PC-3 (cell line): Measurements from ENCODE around the gene CYSLTR1. TPM values are rescaled to one million over a fixed set of nuclear protein-coding genes. Genes with fewer than 3 reads are reported as not detected.

Source experiments
- ATAC-seq: fragments of 200-7000 bp; cut with Tn5 transposase; 2 replicates; pipeline ENCODE4 v1.9.1; 2020; ENCODE audit warnings: mild to moderate bottlenecking, moderate library complexity
- BruUV-seq: library from RNA; stranded (reverse); fragments of 400-500 nt; replicated peaks from 2 replicates; lab custom pipeline; 2021; lab: Mats Ljungman, UMichigan
- CTCF ChIA-PET: fragments of 300-600 bp; sonication (Branson Sonifier 250); formaldehyde crosslinking; loops from one replicate; lab custom pipeline; 2022; ENCODE audit warnings: antibody characterized with exemption; lab: Charles Lee
- POLR2A ChIA-PET: fragments of 300-600 bp; sonication (Branson Sonifier 250); formaldehyde crosslinking; loops from one replicate; lab custom pipeline; 2022; ENCODE audit warnings: antibody characterized with exemption; ENCODE audit not compliant: unreplicated experiment; lab: Charles Lee
- DNase-seq: peaks from one replicate; pipeline ENCODE4 v3.0.0-alpha.2; 2015
- H2AFZ ChIP-seq: fragments of 300-600 bp; sonication (generic); 2 replicates; pipeline ENCODE4 v1.6.0; 2016; ENCODE audit warnings: antibody characterized with exemption, low read length
- H3F3A ChIP-seq: fragments of 300-600 bp; sonication (generic); one replicate; pipeline ENCODE4 v1.6.0; 2017; ENCODE audit warnings: antibody characterized with exemption, low read length, control low read depth, mild to moderate bottlenecking; ENCODE audit not compliant: unreplicated experiment
- H3K27ac ChIP-seq: fragments of 300-600 bp; sonication (generic); 2 replicates; pipeline ENCODE4 v1.5.1; 2016; ENCODE audit warnings: mild to moderate bottlenecking, low read length
- H3K27me3 ChIP-seq: fragments of 300-600 bp; sonication (generic); 2 replicates; pipeline ENCODE4 v1.6.1; 2016; ENCODE audit warnings: low read length, mixed read lengths
- H3K36me3 ChIP-seq: fragments of 300-600 bp; sonication (generic); 2 replicates; pipeline ENCODE4 v1.6.1; 2016; ENCODE audit warnings: low read depth, mixed run types, low read length, mixed read lengths
- H3K4me1 ChIP-seq: fragments of 300-600 bp; sonication (generic); 2 replicates; pipeline ENCODE4 v1.5.1; 2016; ENCODE audit warnings: low read length; ENCODE audit not compliant: insufficient read depth
- H3K4me2 ChIP-seq: fragments of 300-600 bp; sonication (generic); 2 replicates; pipeline ENCODE4 v1.6.0; 2016; ENCODE audit warnings: low read length
- H3K4me3 ChIP-seq: fragments of 300-600 bp; sonication (generic); 2 replicates; pipeline ENCODE4 v1.5.1; 2016; ENCODE audit warnings: mild to moderate bottlenecking, low read length, mixed read lengths
- H3K79me2 ChIP-seq: fragments of 300-600 bp; sonication (generic); 2 replicates; pipeline ENCODE4 v1.6.1; 2017; ENCODE audit warnings: low read length, mixed read lengths
- H3K9ac ChIP-seq: fragments of 300-600 bp; sonication (generic); 2 replicates; pipeline ENCODE4 v1.6.0; 2016; ENCODE audit warnings: mild to moderate bottlenecking, low read length
- H3K9me2 ChIP-seq: fragments of 300-600 bp; sonication (generic); replicated peaks from 2 replicates; pipeline ENCODE4 v1.6.1; 2016; ENCODE audit warnings: mixed run types, low read length, mixed read lengths
- H3K9me3 ChIP-seq: fragments of 300-600 bp; sonication (generic); 2 replicates; pipeline ENCODE4 v1.6.1; 2016; ENCODE audit warnings: low read length, mixed read lengths
- H4K20me1 ChIP-seq: fragments of 300-600 bp; sonication (generic); 2 replicates; pipeline ENCODE4 v1.6.1; 2016; ENCODE audit warnings: low read length, mixed read lengths
- EZH2 ChIP-seq: fragments of 300-600 bp; sonication (generic); IDR thresholded peaks from one replicate; pipeline ENCODE4 v1.6.1; 2017; ENCODE audit warnings: antibody characterized with exemption, mild to moderate bottlenecking, low read length; ENCODE audit not compliant: unreplicated experiment
- EZH2phosphoT487 ChIP-seq: fragments of 300-600 bp; sonication (generic); IDR thresholded peaks from 2 replicates; pipeline ENCODE4 v1.6.1; 2018; ENCODE audit warnings: mild to moderate bottlenecking, antibody characterized with exemption, low read length, borderline replicate concordance
- intact Hi-C: fragments of 100-400 bp; cut with micrococcal nuclease; formaldehyde crosslinking; loops from 2 replicates; pipeline ENCODE4 v1.9.0; 2023
- total RNA-seq: library from RNA; depleted of rRNA; stranded (reverse); fragments of >200 nt; gene quantifications from 2 replicates; pipeline ENCODE4 v1.2.3, GENCODE V29; 2014
- TF ChIP-seq, protein P1 (sequence below): fragments of 300-600 bp; sonication (generic); conservative IDR thresholded peaks from 2 replicates; pipeline ENCODE4 v1.5.1; 2017; ENCODE audit warnings: antibody characterized with exemption, low read depth, mild to moderate bottlenecking, low read length

CYSLTR1 gene
- total RNA-seq, 1 experiment from 2014 or later: not detected

DNA sequence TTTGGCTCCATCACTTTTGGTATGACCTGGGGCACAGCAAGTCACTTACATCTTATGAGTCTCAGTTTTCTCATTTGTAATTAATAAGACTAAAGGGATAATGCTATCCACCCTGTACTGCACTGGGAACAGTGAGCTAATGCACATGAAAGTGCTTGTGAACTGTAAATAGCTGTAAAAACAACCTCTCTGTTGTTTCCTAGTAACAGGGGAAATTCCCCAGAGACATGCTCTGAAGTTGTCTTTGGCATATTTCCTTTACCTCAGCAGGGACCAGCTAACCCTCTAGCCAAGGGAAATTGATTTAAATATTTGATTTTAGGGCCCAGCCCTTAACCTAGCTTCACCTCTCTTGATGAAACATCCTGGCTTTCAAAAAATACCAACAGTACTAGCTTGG, 6.1 kb upstream of the CYSLTR1 start:
- Histone ChIP-seq H3K79me2 (no peaks in the 10 kb centered on the region), H4K20me1 (no peaks in the 10 kb centered on the region), H3K4me2 (no peak overlapping the region), H3K27me3 (no peaks in the 10 kb centered on the region), H3K36me3 (no peaks in the 10 kb centered on the region), H2AFZ (no peak overlapping the region), H3K9me3 (no peaks in the 10 kb centered on the region), H3K4me3 (no peak overlapping the region), H3F3A (no peaks in the 10 kb centered on the region), H3K9ac (no peak overlapping the region), H3K9me2 (no peaks in the 10 kb centered on the region), H3K27ac (no peak overlapping the region), H3K4me1 (no peaks in the 10 kb centered on the region; the same call in 1 of the 2 replicates)
- ChIA-PET POLR2A (interaction anchor here (0.6 kb wide), 1 partner anchor 60 kb away, joined by 6 read pairs; no protein-coding TSS in a partner anchor), CTCF (interaction anchor here (0.6 kb wide), 1 partner anchor 50 kb away, joined by 3 read pairs; no protein-coding TSS in a partner anchor)
- intact Hi-C loops: loop anchor here (5.0 to 10.0 kb wide), 2 partner anchors 44 to 181 kb away; no protein-coding TSS in a partner anchor
- DNase-seq (peak; percentile 4), ATAC-seq (peak; percentile 81)
- TF ChIP-seq, protein P1, sequence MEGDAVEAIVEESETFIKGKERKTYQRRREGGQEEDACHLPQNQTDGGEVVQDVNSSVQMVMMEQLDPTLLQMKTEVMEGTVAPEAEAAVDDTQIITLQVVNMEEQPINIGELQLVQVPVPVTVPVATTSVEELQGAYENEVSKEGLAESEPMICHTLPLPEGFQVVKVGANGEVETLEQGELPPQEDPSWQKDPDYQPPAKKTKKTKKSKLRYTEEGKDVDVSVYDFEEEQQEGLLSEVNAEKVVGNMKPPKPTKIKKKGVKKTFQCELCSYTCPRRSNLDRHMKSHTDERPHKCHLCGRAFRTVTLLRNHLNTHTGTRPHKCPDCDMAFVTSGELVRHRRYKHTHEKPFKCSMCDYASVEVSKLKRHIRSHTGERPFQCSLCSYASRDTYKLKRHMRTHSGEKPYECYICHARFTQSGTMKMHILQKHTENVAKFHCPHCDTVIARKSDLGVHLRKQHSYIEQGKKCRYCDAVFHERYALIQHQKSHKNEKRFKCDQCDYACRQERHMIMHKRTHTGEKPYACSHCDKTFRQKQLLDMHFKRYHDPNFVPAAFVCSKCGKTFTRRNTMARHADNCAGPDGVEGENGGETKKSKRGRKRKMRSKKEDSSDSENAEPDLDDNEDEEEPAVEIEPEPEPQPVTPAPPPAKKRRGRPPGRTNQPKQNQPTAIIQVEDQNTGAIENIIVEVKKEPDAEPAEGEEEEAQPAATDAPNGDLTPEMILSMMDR: no peak
- TF ChIP-seq EZH2: no peak
- TF ChIP-seq EZH2phosphoT487: no peak
- no TSS peak for BruUV-seq

DNA sequence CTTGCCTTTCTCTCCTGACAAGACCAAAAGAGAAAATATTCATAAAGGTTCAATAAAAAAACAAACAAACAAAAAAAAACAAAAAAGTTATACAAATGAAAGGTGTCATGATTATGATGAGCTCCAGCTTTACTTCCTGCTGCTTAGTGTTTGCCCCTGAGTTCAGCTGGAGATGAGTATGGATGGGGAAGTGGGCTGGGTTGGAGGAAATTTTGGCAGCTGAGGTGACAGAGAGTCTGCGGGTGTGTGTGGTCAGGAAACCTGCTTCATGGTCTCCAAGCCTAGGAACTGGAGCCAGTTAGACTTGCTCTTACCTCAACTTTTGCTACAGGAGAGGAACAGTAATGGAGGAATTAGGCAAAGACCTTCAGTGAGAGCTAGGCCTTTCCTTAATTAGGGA, 4.3 kb upstream of the CYSLTR1 start:
- no TSS peak for BruUV-seq
- Histone ChIP-seq H3K4me3 (no peak overlapping the region), H3K9ac (no peak overlapping the region), H3K36me3 (no peaks in the 10 kb centered on the region), H3K4me2 (no peak overlapping the region), H3F3A (no peaks in the 10 kb centered on the region), H4K20me1 (no peaks in the 10 kb centered on the region), H3K79me2 (no peaks in the 10 kb centered on the region), H3K9me2 (no peaks in the 10 kb centered on the region), H3K27me3 (no peaks in the 10 kb centered on the region), H3K9me3 (no peaks in the 10 kb centered on the region), H3K27ac (no peak overlapping the region), H3K4me1 (no peaks in the 10 kb centered on the region; the same call in 1 of the 2 replicates), H2AFZ (no peak overlapping the region)
- intact Hi-C loops: loop anchor here (5.0 to 10.0 kb wide), 2 partner anchors 46 to 183 kb away; no protein-coding TSS in a partner anchor
- TF ChIP-seq EZH2: no peak
- TF ChIP-seq EZH2phosphoT487: no peak
- TF ChIP-seq, protein P1: no peak
- CTCF ChIA-PET: no interaction called here
- no peak for DNase-seq
- POLR2A ChIA-PET: no interaction called here
- ATAC-seq: no peak

DNA sequence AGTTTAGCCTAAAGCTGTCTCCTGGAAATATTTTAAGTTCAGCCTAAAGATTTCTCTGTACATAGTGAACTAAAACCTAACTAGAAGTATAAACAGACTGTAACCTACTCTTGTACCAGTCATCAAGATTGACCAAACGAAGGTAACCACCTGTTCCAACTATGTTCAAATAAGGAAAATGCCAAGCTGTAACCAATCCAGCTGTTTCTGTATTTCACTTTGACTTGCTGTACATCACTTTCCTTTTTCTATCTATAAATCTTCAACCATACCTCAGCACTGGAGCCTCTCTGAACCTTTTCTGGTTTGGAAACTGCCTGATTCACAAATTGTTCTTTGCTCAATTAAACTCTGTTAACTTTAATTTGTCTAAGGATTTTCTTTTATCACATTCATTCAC, 3.1 kb upstream of the CYSLTR1 start:
- Histone ChIP-seq H3K9me2 (no peaks in the 10 kb centered on the region), H3K9me3 (no peaks in the 10 kb centered on the region), H3K27ac (no peak overlapping the region), H3F3A (no peaks in the 10 kb centered on the region), H4K20me1 (no peaks in the 10 kb centered on the region), H2AFZ (no peak overlapping the region), H3K9ac (no peak overlapping the region), H3K4me2 (no peak overlapping the region), H3K79me2 (no peaks in the 10 kb centered on the region), H3K4me3 (no peak overlapping the region), H3K36me3 (no peaks in the 10 kb centered on the region), H3K27me3 (no peaks in the 10 kb centered on the region), H3K4me1 (no peaks in the 10 kb centered on the region; the same call in 1 of the 2 replicates)
- DNase-seq: no peak
- TF ChIP-seq EZH2phosphoT487: no peak
- intact Hi-C loops: loop anchor here (5.0 to 10.0 kb wide), 2 partner anchors 47 to 184 kb away; no protein-coding TSS in a partner anchor
- no peak for ATAC-seq
- ChIA-PET POLR2A (no interaction called here), CTCF (no interaction called here)
- BruUV-seq: no TSS peak
